Measurements from ENCODE around the gene HGF. TPM values are rescaled to one million over a fixed set of nuclear protein-coding genes. Genes with fewer than 3 reads are reported as not detected.

HGF gene
- total and polyA plus RNA-seq, 2 of the 8 experiments (the other 6 are each of a cell fraction or from before 2014, with no cell fraction given): 0.05 to 0.60 TPM

GRCh38 chr7:81714306-81714705, 55.5 kb downstream of the HGF start:
- Histone ChIP-seq H2BK20ac (ENCODE audit: low read length) (no peak overlapping the region), H4K5ac (ENCODE audit: insufficient read length, low read depth, low read length) (no peak overlapping the region), H2AFZ (ENCODE audit: low read length) (no peak overlapping the region), H2BK5ac (ENCODE audit: low read depth, low read length) (no peak overlapping the region), H3K4me2 (ENCODE audit: insufficient read depth in 1 of 2, low read depth in 2 of 2, low read length in 2 of 2) (no peak overlapping the region), H3K18ac (ENCODE audit: extremely low read depth, low read length) (no peak overlapping the region), H3K23ac (ENCODE audit: insufficient read length) (no peak overlapping the region), H3K9me3 (ENCODE audit: insufficient read depth in 2 of 2, low read depth in 1 of 2, low read length in 1 of 2) (no peaks in the 10 kb centered on the region), H3K36me3 (ENCODE audit: control insufficient read depth in 2 of 4, insufficient read depth in 4 of 4, low read length in 3 of 4) (no peaks in the 10 kb centered on the region), H4K91ac (replicated peaks; ENCODE audit: insufficient read length, low read length) (no peak overlapping the region), H3K56ac (replicated peaks; ENCODE audit: insufficient read length, low read depth, low read length) (no peak overlapping the region), H3K4ac (replicated peaks; ENCODE audit: insufficient read length, low read depth, low read length) (no peak overlapping the region), H3K79me1 (ENCODE audit: low read depth, low read length) (no peaks in the 10 kb centered on the region), H4K8ac (ENCODE audit: extremely low read depth, insufficient read depth, low read length) (no peak overlapping the region), H2BK120ac (replicated peaks; ENCODE audit: low read depth, low read length) (no peak overlapping the region), H3K27me3 (replicated peaks in 1 of 4; ENCODE audit: control insufficient read depth in 3 of 4, extremely low read depth in 1 of 4, insufficient read depth in 3 of 4, low read length in 3 of 4) (no peaks in the 10 kb centered on the region), H3K9ac (replicated peaks in 1 of 4; ENCODE audit: extremely low read depth in 1 of 4, low read depth in 3 of 4, low read length in 3 of 4) (no peak overlapping the region), H3K27ac (ENCODE audit: low read depth, low read length) (no peak overlapping the region), H2BK15ac (ENCODE audit: low read length) (no peak overlapping the region), H3K23me2 (ENCODE audit: low read depth, low read length) (no peaks in the 10 kb centered on the region), H3K4me1 (replicated peaks in 1 of 4; ENCODE audit: control insufficient read depth in 3 of 4, insufficient read depth in 4 of 4, low read length in 3 of 4) (no peaks in the 10 kb centered on the region), H2BK12ac (ENCODE audit: low read depth, low read length) (no peak overlapping the region), H3K14ac (ENCODE audit: insufficient read length) (no peak overlapping the region), H3K4me3 (ENCODE audit: extremely low read depth in 1 of 4, insufficient read depth in 2 of 4, low read depth in 3 of 4, low read length in 4 of 4) (no peak overlapping the region), H2AK5ac (ENCODE audit: low read depth, low read length) (no peak overlapping the region), H3K79me2 (ENCODE audit: control insufficient read depth in 1 of 2, insufficient read depth in 2 of 2, low read length in 2 of 2) (no peaks in the 10 kb centered on the region), H4K20me1 (replicated peaks in 1 of 2; ENCODE audit: control insufficient read depth in 1 of 2, insufficient read depth in 2 of 2, low read length in 2 of 2) (no peaks in the 10 kb centered on the region)
- CTCF ChIA-PET (ENCODE audit: partially characterized antibody): interaction anchor here (0.7 kb wide), 1 partner anchor 856 kb away, joined by 3 read pairs; no protein-coding TSS in a partner anchor
- no peak for FAIRE-seq
- POLR2A ChIA-PET (ENCODE audit: partially characterized antibody): no interaction called here
- WGBS, 2 experiments (ENCODE audit: extremely low coverage in 1 of 2, insufficient coverage in 1 of 2, insufficient read length in 1 of 2, insufficient replicate concordance in 2 of 2, low coverage in 1 of 2, low lambda C conversion rate in 2 of 2, missing lambda C conversion rate in 1 of 2): 100% methylated on average over 1 of the region's 1 CpG; no CpG with 5 or more reads in 1 of the 2 experiments
- no peak for DNase-seq (ENCODE audit: low read depth in 1 of 2, low spot score in 2 of 2)
- TF ChIP-seq JUN (IDR thresholded peaks at IDR 0.05; ENCODE audit: low read depth, low read length) (no peak), TEAD4 (IDR thresholded peaks at IDR 0.05; ENCODE audit: low read depth, low read length) (no peak), HDAC2 (IDR thresholded peaks at IDR 0.05; ENCODE audit: borderline replicate concordance in 1 of 2, low read depth in 2 of 2, low read length in 2 of 2) (no peak), ATF3 (IDR thresholded peaks at IDR 0.05; ENCODE audit: insufficient read depth, low read depth, low read length) (no peak), SIN3A (conservative IDR thresholded peaks at IDR 0.05 in 1 of 2, IDR thresholded peaks at IDR 0.05 in 1 of 2; ENCODE audit: low read depth in 1 of 2, low read length in 2 of 2) (no peak), ZNF274 (IDR thresholded peaks at IDR 0.05; ENCODE audit: borderline replicate concordance, extremely low read depth, low read length) (no peak), SP2 (IDR thresholded peaks at IDR 0.05; ENCODE audit: low read length) (no peak), GTF2F1 (IDR thresholded peaks at IDR 0.05; ENCODE audit: borderline replicate concordance, low read depth, low read length) (no peak), EZH2 (IDR thresholded peaks at IDR 0.05; ENCODE audit: low read depth, low read length, severe bottlenecking) (no peak), YY1 (IDR thresholded peaks at IDR 0.05; ENCODE audit: low read depth, low read length) (no peak), JUND (IDR thresholded peaks at IDR 0.05; ENCODE audit: low read length) (no peak), PHF8 (conservative IDR thresholded peaks at IDR 0.05; ENCODE audit: low read depth, low read length) (no peak), RXRA (IDR thresholded peaks at IDR 0.05; ENCODE audit: insufficient read depth, low read depth, low read length) (no peak)
